ENCODE measurements around the gene CDA. TPM values are rescaled to one million over a fixed set of nuclear protein-coding genes. Genes with fewer than 3 reads are reported as not detected.

The CDA gene
- total RNA-seq, 4 donors from 2014 or later: 0.84 to 5.7 (median 3.8) TPM

GRCh38 chr1:20593756-20594155 lies 4.9 kb downstream of the CDA start:
- Histone ChIP-seq H3K27me3 (peaks cover 0 to 42% of the 10 kb centered on the region in 2 donors), H3K27ac (no peak overlapping the region), H3K36me3 (no peaks in the 10 kb centered on the region), H3K4me3 (no peak overlapping the region), H3K9me3 (no peaks in the 10 kb centered on the region), H3K4me1 (peaks cover 0 to 9% (median 0%) of the 10 kb centered on the region in 4 donors)
- no peak for DNase-seq (ENCODE audit: low spot score in 2 of 2)
- TF ChIP-seq CTCF (IDR thresholded peaks at IDR 0.05) (no peak), POLR2A (IDR thresholded peaks at IDR 0.05) (no peak), EP300 (IDR thresholded peaks at IDR 0.05) (no peak)
- WGBS, 2 donors: 84 to 86% methylated on average over 5 of the region's 5 CpGs

- no peak for DNase-seq (ENCODE audit: low spot score in 2 of 2)
- TF ChIP-seq CTCF (IDR thresholded peaks at IDR 0.05) (no peak), EP300 (IDR thresholded peaks at IDR 0.05) (no peak), POLR2A (IDR thresholded peaks at IDR 0.05) (no peak)
- Histone ChIP-seq H3K4me3 (no peak overlapping the region), H3K27ac (no peak overlapping the region), H3K9me3 (no peaks in the 10 kb centered on the region), H3K36me3 (no peaks in the 10 kb centered on the region), H3K4me1 (peaks cover 0 to 1% (median 0%) of the 10 kb centered on the region in 4 donors), H3K27me3 (peaks cover 0 to 32% of the 10 kb centered on the region in 2 donors)
- 86 to 89% methylated on average over 14 of the region's 14 CpGs for WGBS, 2 donors
These were observed 5.8 kb downstream of the CDA start for GRCh38 chr1:20594746-20595145.

GRCh38 chr1:20596106-20596505 lies 7.2 kb downstream of the CDA start:
- WGBS, 2 donors: 48 to 52% methylated on average over 6 of the region's 6 CpGs
- Histone ChIP-seq H3K9me3 (no peaks in the 10 kb centered on the region), H3K4me3 (no peak overlapping the region), H3K27ac (no peak overlapping the region), H3K4me1 (no peaks in the 10 kb centered on the region), H3K36me3 (no peaks in the 10 kb centered on the region), H3K27me3 (peaks cover 0 to 20% of the 10 kb centered on the region in 2 donors)
- TF ChIP-seq POLR2A (IDR thresholded peaks at IDR 0.05): no peak
- TF ChIP-seq CTCF (IDR thresholded peaks at IDR 0.05): no peak
- no peak for TF ChIP-seq EP300 (IDR thresholded peaks at IDR 0.05)
- no peak for DNase-seq (ENCODE audit: low spot score in 2 of 2)

GRCh38 chr1:20597650-20598049 lies 8.8 kb downstream of the CDA start:
- Histone ChIP-seq H3K9me3 (no peaks in the 10 kb centered on the region), H3K27ac (peak overlapping the region in 1 of 4 donors; percentile 45), H3K27me3 (peaks cover 0 to 10% of the 10 kb centered on the region in 2 donors), H3K4me3 (no peak overlapping the region), H3K36me3 (no peaks in the 10 kb centered on the region), H3K4me1 (no peaks in the 10 kb centered on the region)
- WGBS, 2 donors: 63 to 68% methylated on average over 3 of the region's 3 CpGs
- no peak for DNase-seq (ENCODE audit: low spot score in 2 of 2)
- TF ChIP-seq CTCF (IDR thresholded peaks at IDR 0.05): no peak

- TF ChIP-seq EP300 (IDR thresholded peaks at IDR 0.05) (no peak), POLR2A (IDR thresholded peaks at IDR 0.05) (no peak), CTCF (IDR thresholded peaks at IDR 0.05) (no peak)
- no peak for DNase-seq (ENCODE audit: low spot score in 2 of 2)
- H3K36me3 ChIP-seq: no peaks in the 10 kb centered on the region
- no peaks in the 10 kb centered on the region for H3K9me3 ChIP-seq
- no peaks in the 10 kb centered on the region for H3K4me1 ChIP-seq
- H3K27me3 ChIP-seq: no peaks in the 10 kb centered on the region
- no peak overlapping the region for H3K27ac ChIP-seq
- 79 to 84% methylated on average over 5 of the region's 5 CpGs for WGBS, 2 donors
- no peak overlapping the region for H3K4me3 ChIP-seq
These were observed 11.3 kb downstream of the CDA start for GRCh38 chr1:20600156-20600555.
